Occipital lobe (tissue), 2 donors: ENCODE measurements around the gene ADCYAP1R1. TPM values are rescaled to one million over a fixed set of nuclear protein-coding genes. Genes with fewer than 3 reads are reported as not detected.

Experiments
- DNase-seq: peaks from one replicate; lab custom pipeline; 2025; lab: John Stamatoyannopoulos, UW
- total RNA-seq: library from RNA; depleted of rRNA; stranded (reverse); fragments of >200 nt; gene quantifications from one replicate; pipeline ENCODE4 v1.2.3, GENCODE V29; 2014

ADCYAP1R1 gene
- 53.0 TPM for total RNA-seq

GRCh38 chr7:31051598-31052486 lies at the start of gene ADCYAP1R1:
Gene ADCYAP1R1 (plus strand): TSS chr7:31052308. CDS start chr7:31063265, 10,957 bp downstream.
- peak; percentile 33 for DNase-seq

DNA sequence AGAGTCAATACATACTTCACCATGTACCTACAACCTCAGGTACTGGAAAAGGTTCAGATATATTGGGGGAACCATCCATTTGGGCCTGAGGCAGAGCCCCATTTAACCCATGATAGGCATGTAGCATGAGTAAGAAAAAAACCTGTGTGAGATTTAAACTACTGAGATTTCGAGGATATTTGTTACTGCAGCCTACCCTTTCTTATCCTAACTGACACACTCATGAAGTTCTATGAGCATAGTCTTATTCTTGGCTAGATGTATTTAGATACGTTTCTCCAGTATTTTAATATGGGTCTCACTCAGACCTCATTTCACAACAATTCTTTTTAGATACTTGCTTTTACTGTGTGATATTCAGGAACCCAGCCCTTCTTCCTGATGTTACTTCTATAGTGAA lies 49.0 kb upstream of the ADCYAP1R1 start:
- no peak for DNase-seq

- no peak for DNase-seq
Observed at GRCh38 chr7:31003721-31004120, 48.4 kb upstream of the ADCYAP1R1 start.

DNA sequence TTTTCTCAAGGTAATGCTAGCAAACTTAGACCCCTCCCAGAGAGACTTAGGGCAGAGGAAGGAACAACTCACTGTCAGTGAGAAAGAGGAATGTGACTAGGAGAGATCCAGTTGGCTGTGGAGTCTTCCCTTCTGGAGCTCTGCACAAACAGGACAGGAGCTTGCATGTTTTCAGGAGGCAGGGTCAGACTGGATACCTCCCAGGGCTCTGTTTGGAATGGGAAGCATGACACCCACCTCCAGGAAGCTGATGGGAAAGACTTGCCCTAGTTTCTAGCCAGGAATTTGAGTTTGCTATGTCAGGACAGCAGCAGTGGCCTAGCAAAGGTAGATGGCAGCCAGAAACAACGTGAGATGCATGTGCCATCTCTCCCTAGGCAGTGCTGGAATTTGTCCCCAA lies 47.7 kb upstream of the ADCYAP1R1 start:
- DNase-seq: no peak

DNA sequence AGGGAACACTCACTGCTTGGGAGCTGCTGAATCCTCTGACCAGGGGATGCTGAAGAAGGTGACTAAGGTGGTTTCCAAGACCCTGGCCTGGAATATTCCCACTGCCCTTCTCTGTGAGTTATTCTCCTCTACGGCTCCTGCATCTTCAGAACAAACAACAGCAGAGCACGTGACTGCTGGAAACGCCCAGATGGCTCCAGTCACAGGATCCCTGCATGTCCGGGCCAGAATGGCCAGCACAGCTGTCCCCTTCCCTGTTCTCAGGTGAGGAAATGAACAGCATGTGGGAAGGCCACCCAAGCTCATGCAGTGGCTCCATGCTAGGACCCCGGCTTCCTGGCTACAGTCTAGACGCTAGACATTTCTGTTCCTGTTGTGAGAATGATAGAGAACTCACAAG lies 45.3 kb upstream of the ADCYAP1R1 start:
- no peak for DNase-seq

DNA sequence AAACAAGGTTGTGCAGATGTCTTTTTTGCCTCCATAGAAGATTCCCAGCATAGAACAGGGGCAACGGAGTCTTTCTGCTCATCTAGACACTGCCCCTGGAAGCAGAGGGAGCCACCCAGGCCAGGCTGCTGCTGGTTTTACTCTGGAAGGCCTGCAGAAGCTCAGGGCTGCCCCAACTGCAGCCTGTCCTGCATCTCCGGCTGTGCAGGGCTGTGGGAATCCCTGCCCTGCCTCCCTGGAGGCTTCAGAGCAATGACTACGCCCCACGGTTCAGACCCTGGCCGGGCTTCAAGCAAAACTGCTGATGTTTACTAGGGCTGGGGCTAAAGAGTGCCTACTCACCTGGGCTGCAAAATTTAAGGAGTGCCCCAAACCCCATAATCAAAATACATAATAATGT lies 44.5 kb upstream of the ADCYAP1R1 start:
- DNase-seq: no peak

- no peak for DNase-seq
Observed at GRCh38 chr7:31014826-31015225, 37.3 kb upstream of the ADCYAP1R1 start.

GRCh38 chr7:31017032-31017675 lies 35.0 kb upstream of the ADCYAP1R1 start:
- no peak for DNase-seq

DNA sequence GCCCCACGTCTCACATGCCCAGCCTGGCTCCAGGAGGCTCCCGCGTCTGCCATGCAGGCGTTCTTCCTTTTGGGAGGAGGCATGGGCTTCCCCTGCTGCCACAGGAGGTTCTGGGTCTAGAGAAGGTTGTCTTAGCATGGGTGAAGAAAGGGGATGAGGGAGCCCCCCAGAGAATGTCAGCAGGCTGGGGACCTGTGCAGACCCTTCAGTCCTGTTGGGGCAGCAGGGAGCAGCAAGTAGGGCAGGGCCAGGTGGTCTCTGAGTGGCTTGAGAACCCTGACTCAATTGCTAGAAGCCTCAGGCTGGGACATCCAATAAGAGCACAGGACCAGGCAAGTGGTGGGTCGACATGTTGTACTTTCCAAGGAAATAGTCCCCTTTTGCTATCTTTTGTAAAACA lies 34.4 kb upstream of the ADCYAP1R1 start:
- DNase-seq: no peak

GRCh38 chr7:31019509-31019908 lies 32.6 kb upstream of the ADCYAP1R1 start:
- DNase-seq: no peak

- no peak for DNase-seq
Observed at GRCh38 chr7:31020161-31020560, 31.9 kb upstream of the ADCYAP1R1 start.

DNA sequence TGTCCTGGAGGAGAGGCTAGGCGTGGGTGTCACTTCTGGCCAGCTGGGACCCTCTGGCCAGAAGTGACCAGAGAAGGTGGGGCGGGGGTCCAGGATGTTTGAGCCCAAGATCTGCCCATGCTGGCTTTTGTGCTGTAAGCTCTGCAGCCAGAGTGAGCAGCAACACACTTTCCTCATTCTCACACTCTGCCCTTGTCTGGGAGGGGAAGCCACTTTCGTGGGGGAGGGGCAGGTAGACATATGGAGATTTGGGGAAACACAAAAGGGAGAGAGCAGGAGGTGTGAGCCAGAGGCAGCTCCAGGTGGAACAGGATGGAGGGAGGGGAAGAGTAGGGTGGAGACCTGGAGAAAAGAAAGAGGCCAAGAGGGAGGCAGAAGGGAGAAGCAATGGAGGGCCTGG lies 31.5 kb upstream of the ADCYAP1R1 start:
- DNase-seq: no peak

GRCh38 chr7:31022117-31022516 lies 30.0 kb upstream of the ADCYAP1R1 start:
- DNase-seq: no peak

GRCh38 chr7:31022726-31023125 lies 29.4 kb upstream of the ADCYAP1R1 start:
- DNase-seq: no peak

GRCh38 chr7:31023877-31024276 lies 28.2 kb upstream of the ADCYAP1R1 start:
- no peak for DNase-seq

- peak; percentile 51 for DNase-seq
Observed at GRCh38 chr7:31027161-31027965, 24.7 kb upstream of the ADCYAP1R1 start.

GRCh38 chr7:31028006-31028405 lies 24.1 kb upstream of the ADCYAP1R1 start:
- DNase-seq: no peak

DNA sequence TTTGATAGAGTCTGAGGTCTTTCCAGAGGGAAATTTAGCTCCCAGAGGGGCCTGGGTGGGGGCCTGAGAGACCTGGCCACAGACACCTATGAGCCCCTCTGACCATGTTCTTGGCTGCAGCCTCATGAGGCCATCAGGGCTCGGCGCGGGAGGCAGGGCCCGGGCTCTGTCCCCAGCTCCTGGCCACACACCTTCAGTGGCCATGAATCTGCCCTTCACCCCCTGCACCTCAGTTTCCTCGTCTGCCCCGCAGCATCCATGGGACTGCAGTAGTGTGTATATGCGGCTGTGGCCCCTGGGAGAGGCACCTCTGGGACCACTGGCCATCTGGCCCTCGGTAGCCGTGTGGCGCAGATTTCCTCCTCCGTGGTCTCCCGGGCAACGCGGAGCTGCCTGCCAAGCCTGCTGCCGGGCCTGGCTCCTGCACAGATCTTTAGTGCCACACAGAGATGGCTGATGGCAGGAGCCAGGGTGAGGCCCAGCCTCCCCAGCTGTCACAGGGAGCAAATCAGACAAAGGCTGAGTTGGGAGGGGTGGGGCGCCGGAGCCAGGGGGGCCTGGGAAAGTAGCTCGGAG lies 23.6 kb upstream of the ADCYAP1R1 start:
- peak; percentile 45 for DNase-seq

GRCh38 chr7:31029251-31030042 lies 22.7 kb upstream of the ADCYAP1R1 start:
- no peak for DNase-seq

- DNase-seq: no peak
Observed at GRCh38 chr7:31033674-31034300, 18.3 kb upstream of the ADCYAP1R1 start.
